PFSK-1 (cell line): Measurements from ENCODE around the gene GNAZ.

Experiments
- REST ChIP-seq, 2 experiments: IDR thresholded peaks; 2 replicates each; pipeline versions ENCODE4 v1.6.1 to v1.8.0; 2011 to 2012; ENCODE audit warnings: low read depth in 2 of 2, low read length in 2 of 2, control low read depth in 1 of 2, inconsistent platforms in 1 of 2, mild to moderate bottlenecking in 1 of 2, moderate library complexity in 1 of 2; ENCODE audit not compliant: insufficient read depth in 1 of 2
- SIN3A ChIP-seq: IDR thresholded peaks from 2 replicates; pipeline ENCODE4 v1.6.1; 2012; ENCODE audit warnings: mild to moderate bottlenecking, low read length, moderate library complexity, borderline replicate concordance; ENCODE audit not compliant: insufficient read depth
- TAF1 ChIP-seq: IDR thresholded peaks from 2 replicates; pipeline ENCODE4 v1.6.1; 2012; ENCODE audit warnings: low read length, control low read depth, borderline replicate concordance; ENCODE audit not compliant: insufficient read depth

GRCh38 chr22:23132376-23133091 lies 62.2 kb downstream of the GNAZ start:
- TF ChIP-seq REST (IDR thresholded peaks at IDR 0.05; ENCODE audit: insufficient read depth in 1 of 2, low read depth in 2 of 2, low read length in 2 of 2) (no peak), TAF1 (no peak), SIN3A (no peak)
